DND-41 (cell line): ENCODE results near the gene TTBK2.

Experiments
- EZH2 ChIP-seq: IDR thresholded peaks from 3 replicates; pipeline ENCODE4 v1.6.1; 2012; ENCODE audit warnings: borderline replicate concordance, low read depth, mild to moderate bottlenecking, moderate library complexity, low read length, inconsistent platforms; ENCODE audit not compliant: severe bottlenecking
- TF ChIP-seq, protein P1 (sequence below): IDR thresholded peaks from 2 replicates; pipeline ENCODE4 v1.5.1; 2012; ENCODE audit warnings: borderline replicate concordance, low read length, moderate library complexity, mild to moderate bottlenecking; ENCODE audit not compliant: poor library complexity, severe bottlenecking; ENCODE audit errors: extremely low read depth

DNA sequence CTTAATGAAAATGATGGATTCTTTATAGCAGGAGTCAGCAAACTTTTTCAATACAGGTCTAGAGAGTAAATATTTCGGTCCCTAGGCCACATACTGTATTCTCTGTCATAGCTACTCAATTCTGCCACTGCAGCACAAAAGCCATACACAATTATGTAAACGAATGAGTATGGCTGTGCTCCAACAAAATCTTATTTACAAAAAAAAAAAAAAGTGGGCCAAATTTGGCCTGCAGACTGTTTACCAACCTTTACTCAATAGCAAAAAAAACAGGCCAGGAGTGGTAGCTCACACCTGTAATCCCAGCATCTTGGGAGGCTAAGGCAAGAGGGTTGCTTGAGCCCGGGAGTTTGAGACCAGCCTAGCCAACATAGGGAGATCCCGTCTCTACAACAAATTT lies 41.1 kb downstream of the TTBK2 start:
- TF ChIP-seq, protein P1, sequence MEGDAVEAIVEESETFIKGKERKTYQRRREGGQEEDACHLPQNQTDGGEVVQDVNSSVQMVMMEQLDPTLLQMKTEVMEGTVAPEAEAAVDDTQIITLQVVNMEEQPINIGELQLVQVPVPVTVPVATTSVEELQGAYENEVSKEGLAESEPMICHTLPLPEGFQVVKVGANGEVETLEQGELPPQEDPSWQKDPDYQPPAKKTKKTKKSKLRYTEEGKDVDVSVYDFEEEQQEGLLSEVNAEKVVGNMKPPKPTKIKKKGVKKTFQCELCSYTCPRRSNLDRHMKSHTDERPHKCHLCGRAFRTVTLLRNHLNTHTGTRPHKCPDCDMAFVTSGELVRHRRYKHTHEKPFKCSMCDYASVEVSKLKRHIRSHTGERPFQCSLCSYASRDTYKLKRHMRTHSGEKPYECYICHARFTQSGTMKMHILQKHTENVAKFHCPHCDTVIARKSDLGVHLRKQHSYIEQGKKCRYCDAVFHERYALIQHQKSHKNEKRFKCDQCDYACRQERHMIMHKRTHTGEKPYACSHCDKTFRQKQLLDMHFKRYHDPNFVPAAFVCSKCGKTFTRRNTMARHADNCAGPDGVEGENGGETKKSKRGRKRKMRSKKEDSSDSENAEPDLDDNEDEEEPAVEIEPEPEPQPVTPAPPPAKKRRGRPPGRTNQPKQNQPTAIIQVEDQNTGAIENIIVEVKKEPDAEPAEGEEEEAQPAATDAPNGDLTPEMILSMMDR, result no peak
- TF ChIP-seq EZH2, result no peak
